Right lobe of liver (tissue), 6 donors: ENCODE measurements around the gene SLC38A10. TPM values are rescaled to one million over a fixed set of nuclear protein-coding genes. Genes with fewer than 3 reads are reported as not detected.

Experiments
- ATAC-seq, 4 donors: fragments of 200-7000 bp; cut with Tn5 transposase; one replicate each; pipeline ENCODE4 v1.9.1; 2020; ENCODE audit warnings: mild to moderate bottlenecking in 4 of 4, moderate library complexity in 4 of 4
- DNase-seq, 3 donors: peaks; one replicate each; pipeline ENCODE4 v3.0.0-alpha.2; 2020
- H3K27ac ChIP-seq, 3 donors: fragments of 200-600 bp; one replicate each; pipeline ENCODE4 v1.8.0; 2022
- H3K27me3 ChIP-seq, 2 donors: fragments of 200-600 bp; one replicate each; pipeline ENCODE4 v1.8.0; 2022
- H3K36me3 ChIP-seq, 4 donors: fragments of 200-600 bp; sonication (generic) in 1 of 4; one replicate each; pipeline versions ENCODE4 v1.5.1 to v1.8.0; 2017 to 2022; ENCODE audit warnings: control low read depth in 1 of 4
- H3K4me1 ChIP-seq, 4 donors: fragments of 200-600 bp; sonication (generic) in 1 of 4; one replicate each; pipeline versions ENCODE4 v1.5.1 to v1.8.0; 2017 to 2022; ENCODE audit warnings: control low read depth in 1 of 4
- H3K4me3 ChIP-seq, 3 donors: fragments of 200-600 bp; one replicate each; pipeline ENCODE4 v1.8.0; 2022
- H3K9me3 ChIP-seq, 4 donors: fragments of 200-600 bp; sonication (generic) in 1 of 4; one replicate each; pipeline versions ENCODE4 v1.5.1 to v1.8.0; 2017 to 2022; ENCODE audit warnings: control low read depth in 1 of 4
- POLR2A ChIP-seq: fragments of 450-650 bp; IDR thresholded peaks from one replicate; pipeline ENCODE4 v1.6.1; 2017; ENCODE audit warnings: antibody characterized with exemption, mild to moderate bottlenecking
- WGBS: methylation state at CpG from one replicate; pipeline ENCODE4 v1.1.6; 2018; ENCODE audit warnings: low coverage, low lambda C conversion rate; ENCODE audit not compliant: insufficient coverage; ENCODE audit errors: missing lambda C conversion rate; 5-methylcytosine and 5-hydroxymethylcytosine counted together
- intact Hi-C, 2 donors: fragments of 100-400 bp; cut with DNase I; formaldehyde crosslinking; loops; one replicate each; pipeline versions ENCODE4 v1.11.2 to v1.14.1; 2022
- total RNA-seq, 6 experiments: library from RNA; depleted of rRNA in 2 of 6; stranded (reverse); fragments of >200 nt in 2 of 6; fragmentation: NEBNext Ultra II Directional in 3 of 6; extraction: Animal tissue kit (Norgen Biotek cat#: 25700) in 3 of 6; gene quantifications; one replicate each; pipeline versions ENCODE4 v1.1.0 to v1.2.4, GENCODE V29; 2016 to 2023
- TF ChIP-seq, protein P1 (sequence below), 4 donors: fragments of 200-600 bp in 3 of 4; fragments of 450-650 bp in 1 of 4; IDR thresholded peaks; one replicate each; pipeline versions ENCODE4 v1.5.1 to v1.8.0; 2016 to 2022; ENCODE audit warnings: antibody characterized with exemption in 4 of 4, mild to moderate bottlenecking in 2 of 4
- donor health status: DM: no; HTN: yes; CAD: no.
- donor health status: DM: no; HTN: no; CAD: no.
- donor health status: DM: no; HTN: no; CAD: no.
- donor health status: DM: no; HTN: yes; CAD: no.
- donor health status: DM: no; HTN: yes; CAD: no.

SLC38A10 gene
- total RNA-seq, 6 experiments from 2014 or later = 60.9 to 104 (median 86.1) TPM

- no peaks in the 10 kb centered on the region for H3K36me3 ChIP-seq
- 21% methylated on average over 3 of the region's 60 CpGs for WGBS
- DNase-seq (peak in 1 of 3 donors; percentile 31), ATAC-seq (no peak)
- no peaks in the 10 kb centered on the region for H3K9me3 ChIP-seq
- H3K27me3 ChIP-seq = no peaks in the 10 kb centered on the region
- TF ChIP-seq, protein P1, sequence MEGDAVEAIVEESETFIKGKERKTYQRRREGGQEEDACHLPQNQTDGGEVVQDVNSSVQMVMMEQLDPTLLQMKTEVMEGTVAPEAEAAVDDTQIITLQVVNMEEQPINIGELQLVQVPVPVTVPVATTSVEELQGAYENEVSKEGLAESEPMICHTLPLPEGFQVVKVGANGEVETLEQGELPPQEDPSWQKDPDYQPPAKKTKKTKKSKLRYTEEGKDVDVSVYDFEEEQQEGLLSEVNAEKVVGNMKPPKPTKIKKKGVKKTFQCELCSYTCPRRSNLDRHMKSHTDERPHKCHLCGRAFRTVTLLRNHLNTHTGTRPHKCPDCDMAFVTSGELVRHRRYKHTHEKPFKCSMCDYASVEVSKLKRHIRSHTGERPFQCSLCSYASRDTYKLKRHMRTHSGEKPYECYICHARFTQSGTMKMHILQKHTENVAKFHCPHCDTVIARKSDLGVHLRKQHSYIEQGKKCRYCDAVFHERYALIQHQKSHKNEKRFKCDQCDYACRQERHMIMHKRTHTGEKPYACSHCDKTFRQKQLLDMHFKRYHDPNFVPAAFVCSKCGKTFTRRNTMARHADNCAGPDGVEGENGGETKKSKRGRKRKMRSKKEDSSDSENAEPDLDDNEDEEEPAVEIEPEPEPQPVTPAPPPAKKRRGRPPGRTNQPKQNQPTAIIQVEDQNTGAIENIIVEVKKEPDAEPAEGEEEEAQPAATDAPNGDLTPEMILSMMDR (IDR thresholded peaks at IDR 0.05) = no peak
- no peak for TF ChIP-seq POLR2A
- intact Hi-C loops = no loop called here
- H3K27ac ChIP-seq = peak overlapping the region; percentile 86 to 98 (median 96)
- H3K4me3 ChIP-seq = peak overlapping the region in 2 of 3 donors; percentile 80
- H3K4me1 ChIP-seq = peaks cover 0 to 56% (median 30%) of the 10 kb centered on the region in 4 donors
These were observed 45.8 kb upstream of the SLC38A10 start for GRCh38 chr17:81340607-81341515.

- no peaks in the 10 kb centered on the region for H3K9me3 ChIP-seq
- H3K36me3 ChIP-seq = no peaks in the 10 kb centered on the region
- intact Hi-C loops = no loop called here
- ATAC-seq = peak; percentile 52 to 77 (median 66)
- DNase-seq = peak; percentile 52 to 90 (median 74)
- H3K27me3 ChIP-seq = no peaks in the 10 kb centered on the region
- TF ChIP-seq, protein P1 (IDR thresholded peaks at IDR 0.05) = no peak
- TF ChIP-seq POLR2A = peak; percentile 7
- H3K4me1 ChIP-seq = peaks cover 0 to 56% (median 30%) of the 10 kb centered on the region in 4 donors
- peak overlapping the region; percentile 86 to 98 (median 96) for H3K27ac ChIP-seq
- peak overlapping the region in 2 of 3 donors; percentile 32 to 80 for H3K4me3 ChIP-seq
- 8% methylated on average over 6 of the region's 11 CpGs for WGBS
These were observed 44.6 kb upstream of the SLC38A10 start for GRCh38 chr17:81339534-81340296.

- TF ChIP-seq, protein P1 (IDR thresholded peaks at IDR 0.05) = no peak
- no peak for DNase-seq
- peak in 1 of 4 donors; percentile 1 for ATAC-seq
- Histone ChIP-seq H3K4me3 (no peak overlapping the region), H3K36me3 (no peaks in the 10 kb centered on the region), H3K4me1 (peaks cover 0 to 56% (median 30%) of the 10 kb centered on the region in 4 donors), H3K27me3 (no peaks in the 10 kb centered on the region), H3K27ac (peak overlapping the region; percentile 86 to 98 (median 96)), H3K9me3 (no peaks in the 10 kb centered on the region)
- intact Hi-C loops = no loop called here
- 27% methylated on average over 3 of the region's 4 CpGs for WGBS
These were observed 44.1 kb upstream of the SLC38A10 start for GRCh38 chr17:81339191-81339533.

DNA sequence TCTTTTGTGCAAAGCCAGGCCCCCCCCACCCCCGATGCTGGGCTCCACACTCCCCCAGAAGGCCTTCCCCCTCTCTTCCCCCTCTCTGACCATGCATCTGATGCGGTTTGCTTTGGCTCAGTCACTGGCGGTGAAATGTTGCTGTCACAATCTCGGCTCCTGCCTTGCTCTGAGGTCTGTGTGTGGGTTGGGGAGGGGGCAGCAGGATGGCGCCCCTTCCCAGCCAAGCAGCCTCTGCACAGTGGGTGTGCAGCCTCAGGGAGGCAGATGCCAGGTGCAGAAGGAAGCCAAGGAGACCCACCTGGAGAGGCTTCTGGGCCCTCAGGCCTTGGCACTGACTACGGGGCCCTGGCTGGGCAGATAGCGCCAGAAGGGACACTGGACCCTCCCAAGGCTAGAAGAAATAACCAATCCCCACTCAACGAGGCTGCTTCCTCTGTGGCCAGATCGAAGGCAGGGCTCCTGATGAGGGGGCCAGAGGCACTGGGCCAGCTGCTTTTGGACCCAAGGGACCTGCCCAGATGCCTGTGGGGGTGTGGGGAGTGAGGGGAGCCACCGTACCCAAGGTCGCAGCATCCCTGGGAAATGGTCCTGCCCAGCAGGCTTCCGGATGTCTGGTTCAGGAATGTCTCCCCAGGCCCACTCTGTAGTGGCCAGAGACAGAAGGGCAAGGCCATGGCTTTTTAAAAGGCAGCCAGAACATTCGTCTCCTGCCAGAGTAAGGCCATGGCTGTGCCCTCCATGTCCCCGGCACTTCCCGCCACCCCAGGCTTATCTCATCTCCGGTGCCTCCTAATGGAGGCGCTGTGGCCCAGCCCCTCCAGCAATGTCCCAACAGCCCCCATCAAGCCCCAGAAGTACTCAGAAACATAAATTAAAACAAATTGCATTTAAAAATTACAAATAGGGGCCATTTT lies 43.4 kb upstream of the SLC38A10 start:
- 41% methylated on average over 11 of the region's 17 CpGs for WGBS
- DNase-seq (peak in 2 of 3 donors; percentile 29 to 63), ATAC-seq (peak in 2 of 4 donors; percentile 1 to 3)
- Histone ChIP-seq H3K9me3 (no peaks in the 10 kb centered on the region), H3K27me3 (no peaks in the 10 kb centered on the region), H3K4me1 (peaks cover 0 to 56% (median 30%) of the 10 kb centered on the region in 4 donors), H3K27ac (peak overlapping the region; percentile 86 to 98 (median 96)), H3K36me3 (no peaks in the 10 kb centered on the region), H3K4me3 (no peak overlapping the region)
- intact Hi-C loops = no loop called here
- TF ChIP-seq POLR2A = no peak
- TF ChIP-seq, protein P1 (IDR thresholded peaks at IDR 0.05) = no peak
